Left renal cortex interstitium (tissue), 4 donors: Measurements from ENCODE around the gene PROX1. TPM values are rescaled to one million over a fixed set of nuclear protein-coding genes. Genes with fewer than 3 reads are reported as not detected.

ENCODE experiments used
- DNase-seq, 4 donors: peaks; one replicate each; pipeline ENCODE4 v3.0.0-alpha.2; 2013; ENCODE audit warnings: low read depth in 4 of 4, low spot score in 2 of 4, missing footprints in 1 of 4
- polyA plus RNA-seq, 4 donors: library from polyadenylated mRNA; unstranded; fragments of 120-200 nt; gene quantifications; one replicate each; pipeline ENCODE4 v1.2.1, GENCODE V29; 2013; ENCODE audit not compliant: insufficient read length in 4 of 4

Gene PROX1, protein sequence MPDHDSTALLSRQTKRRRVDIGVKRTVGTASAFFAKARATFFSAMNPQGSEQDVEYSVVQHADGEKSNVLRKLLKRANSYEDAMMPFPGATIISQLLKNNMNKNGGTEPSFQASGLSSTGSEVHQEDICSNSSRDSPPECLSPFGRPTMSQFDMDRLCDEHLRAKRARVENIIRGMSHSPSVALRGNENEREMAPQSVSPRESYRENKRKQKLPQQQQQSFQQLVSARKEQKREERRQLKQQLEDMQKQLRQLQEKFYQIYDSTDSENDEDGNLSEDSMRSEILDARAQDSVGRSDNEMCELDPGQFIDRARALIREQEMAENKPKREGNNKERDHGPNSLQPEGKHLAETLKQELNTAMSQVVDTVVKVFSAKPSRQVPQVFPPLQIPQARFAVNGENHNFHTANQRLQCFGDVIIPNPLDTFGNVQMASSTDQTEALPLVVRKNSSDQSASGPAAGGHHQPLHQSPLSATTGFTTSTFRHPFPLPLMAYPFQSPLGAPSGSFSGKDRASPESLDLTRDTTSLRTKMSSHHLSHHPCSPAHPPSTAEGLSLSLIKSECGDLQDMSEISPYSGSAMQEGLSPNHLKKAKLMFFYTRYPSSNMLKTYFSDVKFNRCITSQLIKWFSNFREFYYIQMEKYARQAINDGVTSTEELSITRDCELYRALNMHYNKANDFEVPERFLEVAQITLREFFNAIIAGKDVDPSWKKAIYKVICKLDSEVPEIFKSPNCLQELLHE
- 1 to 10 TPM; 6.1 to 8.4 (median 8.0) TPM for polyA plus RNA-seq

DNA sequence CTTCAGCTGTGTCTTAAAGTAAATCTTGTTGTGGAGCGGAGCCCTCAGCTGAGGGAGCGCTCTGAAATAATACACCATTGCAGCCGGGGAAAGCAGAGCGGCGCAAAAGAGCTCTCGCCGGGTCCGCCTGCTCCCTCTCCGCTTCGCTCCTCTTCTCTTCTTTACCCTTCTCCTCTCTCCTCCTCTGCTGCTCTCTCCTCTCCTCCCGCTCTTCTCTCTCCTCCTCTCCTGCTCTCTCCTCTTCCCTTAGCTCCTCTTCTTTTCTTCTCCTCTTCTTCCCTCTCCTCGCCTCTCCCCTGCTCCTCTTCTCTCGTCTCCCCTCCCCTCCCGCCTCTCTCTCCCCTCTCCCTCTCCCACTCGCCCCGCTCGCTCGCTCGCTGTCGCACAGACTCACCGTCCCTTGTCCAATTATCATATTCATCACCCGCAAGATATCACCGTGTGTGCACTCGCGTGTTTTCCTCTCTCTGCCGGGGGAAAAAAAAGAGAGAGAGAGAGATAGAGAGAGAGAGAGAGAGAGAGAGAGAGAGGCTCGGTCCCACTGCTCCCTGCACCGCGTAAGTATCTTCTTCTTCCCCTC, at the start of gene PROX1:
Gene PROX1 (plus strand): TSS at position 47 of the 580 bp plus-strand sequence. CDS start 8,563 bp downstream, outside the sequence.
- DNase-seq: peak in 1 of 4 donors; percentile 87

- no peak for DNase-seq
Measured at GRCh38 chr1:213938776-213939175, 49.0 kb upstream of the PROX1 start.

DNA sequence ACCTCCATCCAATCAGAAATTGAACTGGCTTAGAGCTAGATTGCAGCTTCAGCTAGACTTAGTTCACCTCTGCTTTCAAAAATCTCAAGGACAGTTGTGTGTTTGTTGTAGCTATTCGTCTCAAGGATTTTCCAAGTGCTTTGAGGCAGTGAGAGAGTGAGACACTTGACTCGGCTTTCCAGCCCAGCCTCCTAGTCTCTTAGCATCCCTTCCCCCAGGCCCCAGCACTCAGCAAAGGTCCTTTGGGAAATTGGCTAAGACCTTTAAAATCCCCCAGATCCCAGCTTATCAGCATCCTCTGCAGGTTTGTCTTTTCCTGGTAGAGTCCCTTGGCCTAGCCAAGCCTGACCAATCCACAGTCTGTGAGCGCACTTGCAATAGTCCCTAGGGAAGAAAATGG, 47.9 kb upstream of the PROX1 start:
- DNase-seq: no peak

DNA sequence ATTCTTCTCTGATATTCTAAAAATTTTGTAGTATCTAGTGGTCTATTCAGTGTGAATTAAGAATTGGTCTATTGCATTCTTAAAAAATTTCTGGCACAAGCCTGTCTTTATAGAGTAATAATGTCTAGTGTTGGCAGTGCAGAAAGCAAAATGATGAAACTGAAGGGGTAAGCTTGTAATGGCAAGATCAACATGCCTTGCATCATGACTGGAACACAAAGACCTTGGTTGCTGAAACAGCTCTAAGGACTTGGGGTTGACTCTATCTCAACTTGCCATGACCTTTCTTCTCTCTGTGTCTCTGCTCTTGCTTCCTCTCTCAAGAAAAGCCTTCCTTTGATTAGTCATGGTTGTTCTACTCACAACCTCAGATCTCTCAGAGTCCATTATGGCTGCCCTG, 46.8 kb upstream of the PROX1 start:
- DNase-seq: no peak

DNA sequence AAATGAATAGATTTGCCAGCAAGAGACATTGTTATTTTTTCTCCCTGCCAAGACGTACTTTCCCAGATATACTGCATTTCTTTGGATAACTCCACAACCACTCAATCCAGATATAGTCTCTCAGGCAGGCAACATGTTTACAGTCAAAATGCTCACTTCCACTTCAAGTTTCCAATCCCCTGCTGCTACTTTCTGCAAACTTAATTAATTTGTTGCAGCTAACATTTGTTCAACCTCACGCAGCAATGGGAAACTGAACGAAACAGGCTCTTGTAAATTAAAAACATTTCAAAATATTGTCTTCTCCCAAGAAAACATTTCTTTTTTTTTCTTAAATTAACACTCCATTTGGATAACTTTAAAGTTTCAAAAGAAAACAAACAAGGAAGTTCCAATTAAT, 45.7 kb upstream of the PROX1 start:
- no peak for DNase-seq

- no peak for DNase-seq
Measured at GRCh38 chr1:213947200-213947801, 40.5 kb upstream of the PROX1 start.

- no peak for DNase-seq
Measured at GRCh38 chr1:213951876-213952275, 35.9 kb upstream of the PROX1 start.

- DNase-seq: no peak
Measured at GRCh38 chr1:213953806-213954205, 34.0 kb upstream of the PROX1 start.

- DNase-seq: no peak
Measured at GRCh38 chr1:213956295-213956770, 31.4 kb upstream of the PROX1 start.

- DNase-seq: no peak
Measured at GRCh38 chr1:213958346-213958745, 29.4 kb upstream of the PROX1 start.

DNA sequence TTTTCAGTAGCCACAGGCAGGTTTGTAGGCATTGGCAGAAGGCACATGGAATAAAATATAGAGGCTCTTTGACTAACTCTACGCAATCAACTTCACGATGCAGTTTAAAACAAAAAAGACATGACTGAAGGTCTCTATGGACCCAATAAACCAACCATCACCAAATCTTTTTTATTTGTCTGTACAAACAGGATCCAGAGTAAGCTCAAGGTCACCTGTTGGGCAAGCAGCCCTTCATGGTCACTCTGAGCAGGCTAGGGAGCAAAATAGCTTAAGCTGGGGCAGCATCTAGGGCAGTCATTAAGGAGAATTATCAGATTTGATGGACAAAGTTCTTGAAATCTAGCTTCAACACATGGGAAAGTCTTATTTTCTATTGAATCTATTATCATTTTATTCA, 26.8 kb upstream of the PROX1 start:
- DNase-seq: no peak

GRCh38 chr1:213962508-213962907, 25.3 kb upstream of the PROX1 start:
- DNase-seq: no peak

- no peak for DNase-seq
Measured at GRCh38 chr1:213966122-213966521, 21.7 kb upstream of the PROX1 start.

- DNase-seq: no peak
Measured at GRCh38 chr1:213968146-213968825, 19.5 kb upstream of the PROX1 start.

GRCh38 chr1:213969958-213970555, 17.7 kb upstream of the PROX1 start:
- DNase-seq: no peak

DNA sequence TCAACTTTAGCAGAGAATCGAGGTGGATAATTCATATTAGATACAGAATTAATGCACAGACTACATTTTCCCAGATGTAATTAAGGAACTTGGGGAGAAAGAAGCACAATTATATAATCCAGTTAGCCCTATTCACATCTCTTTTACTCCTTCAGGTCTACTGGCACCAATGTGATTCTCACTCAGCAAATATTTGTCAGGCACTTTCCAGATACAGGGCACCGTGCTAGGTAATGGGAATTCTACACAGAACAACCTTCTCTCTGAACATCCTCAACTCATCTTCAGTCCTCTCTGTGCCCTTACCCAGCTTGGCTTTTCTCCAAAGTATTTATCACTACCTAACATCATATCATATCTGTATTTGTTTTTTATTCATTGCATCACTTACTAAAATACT, 15.6 kb upstream of the PROX1 start:
- DNase-seq: no peak

DNA sequence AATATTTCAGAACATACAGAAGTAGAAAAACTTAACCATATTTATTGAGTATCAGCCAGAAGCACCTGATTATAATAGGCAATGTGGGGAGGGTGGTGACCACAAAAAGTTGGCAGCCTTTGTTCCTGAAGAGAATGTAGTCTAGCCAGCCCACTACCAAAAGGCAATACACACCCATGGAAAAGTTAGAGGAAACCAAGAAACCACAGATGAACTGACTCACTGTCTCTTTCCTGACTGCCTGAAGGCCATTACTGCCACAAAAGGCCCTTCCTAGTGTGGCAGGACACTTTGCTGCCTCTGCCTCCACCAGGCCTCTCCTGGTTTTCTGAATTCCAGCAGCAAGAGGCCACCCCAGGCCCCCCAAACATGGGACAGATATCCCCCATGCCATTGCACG, 14.6 kb upstream of the PROX1 start:
- no peak for DNase-seq

GRCh38 chr1:213976665-213977485, 10.9 kb upstream of the PROX1 start:
- DNase-seq: no peak

DNA sequence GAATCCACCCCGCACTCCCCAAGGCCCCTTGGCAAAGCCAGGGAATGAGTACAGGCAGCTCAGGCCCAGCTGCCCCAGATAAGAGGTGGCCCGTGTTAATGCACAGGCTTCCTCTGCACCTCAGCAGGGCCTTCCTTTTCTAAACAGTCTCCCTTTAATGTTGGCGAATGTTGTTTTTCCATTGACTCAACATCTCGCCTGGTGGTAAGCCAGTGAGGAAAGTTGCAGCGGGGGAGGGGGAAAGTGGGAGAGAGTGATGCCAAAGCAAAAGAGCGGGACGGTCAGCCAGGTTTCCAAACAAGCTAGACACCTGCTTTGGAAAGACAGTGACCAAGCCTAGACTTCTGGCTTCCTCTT, 10.3 kb upstream of the PROX1 start:
- DNase-seq: no peak
